Superior temporal gyrus (tissue), 1 donor: ENCODE data around the gene ADGRG1.
"Not testable (repeated sequence)": the region's sequence is repeated elsewhere in the genome, so short reads cannot be mapped to it uniquely, and the experiment has no call there.

Source experiments
- DNase-seq: peaks from one replicate; pipeline ENCODE4 v3.0.0-alpha.2; 2016; ENCODE audit errors: extremely low spot score

ADGRG1 gene

GRCh38 chr16:57628008-57628781 lies at the start of gene ADGRG1:
Gene ADGRG1, plus strand, starts transcription at chr16:57628630. Its CDS starts 21,658 bp downstream, at chr16:57650288.
- DNase-seq = peak; percentile 81

GRCh38 chr16:57579361-57579665 lies 49.1 kb upstream of the ADGRG1 start:
- no peak for DNase-seq

GRCh38 chr16:57585051-57585687 lies 43.3 kb upstream of the ADGRG1 start:
- DNase-seq = no peak

- DNase-seq = no peak
Observed at GRCh38 chr16:57588831-57589230, 39.6 kb upstream of the ADGRG1 start.

- DNase-seq = no peak
Observed at GRCh38 chr16:57589374-57589773, 39.1 kb upstream of the ADGRG1 start.

GRCh38 chr16:57590654-57591085 lies 37.8 kb upstream of the ADGRG1 start:
- DNase-seq = no peak

- peak; percentile 85 for DNase-seq
Observed at GRCh38 chr16:57591086-57591869, 37.2 kb upstream of the ADGRG1 start.

- DNase-seq = no peak
Observed at GRCh38 chr16:57591870-57592485, 36.5 kb upstream of the ADGRG1 start.

GRCh38 chr16:57592591-57593003 lies 35.8 kb upstream of the ADGRG1 start:
- DNase-seq = no peak

- no peak for DNase-seq
Observed at GRCh38 chr16:57593021-57593420, 35.4 kb upstream of the ADGRG1 start.

GRCh38 chr16:57593990-57594389 lies 34.4 kb upstream of the ADGRG1 start:
- no peak for DNase-seq

GRCh38 chr16:57594531-57595031 lies 33.8 kb upstream of the ADGRG1 start:
- DNase-seq = no peak

- not testable (repeated sequence) for DNase-seq
Observed at GRCh38 chr16:57596234-57596633, 32.2 kb upstream of the ADGRG1 start.

- DNase-seq = no peak
Observed at GRCh38 chr16:57598437-57598836, 30.0 kb upstream of the ADGRG1 start.

- DNase-seq = no peak
Observed at GRCh38 chr16:57600048-57600835, 28.2 kb upstream of the ADGRG1 start.

GRCh38 chr16:57600952-57601580 lies 27.4 kb upstream of the ADGRG1 start:
- no peak for DNase-seq

GRCh38 chr16:57601801-57602478 lies 26.5 kb upstream of the ADGRG1 start:
- DNase-seq = no peak

GRCh38 chr16:57603115-57604024 lies 25.1 kb upstream of the ADGRG1 start:
- no peak for DNase-seq

- no peak for DNase-seq
Observed at GRCh38 chr16:57604177-57604576, 24.3 kb upstream of the ADGRG1 start.
